GM12878 (cell line): Measurements from ENCODE around the gene MEX3D. TPM values are rescaled to one million over a fixed set of nuclear protein-coding genes. Genes with fewer than 3 reads are reported as not detected.
A peak's percentile ranks its signal among the peaks of the same experiment; 100 is the strongest.

Experiments
- ATAC-seq: fragments of 200-7000 bp; cut with Tn5 transposase; 3 replicates; pipeline ENCODE4 v1.9.1; 2020; ENCODE audit warnings: mild to moderate bottlenecking, moderate library complexity
- BruUV-seq: library from RNA; stranded (reverse); fragments of 400-500 nt; replicated peaks from 2 replicates; lab custom pipeline; 2021; lab: Mats Ljungman, UMichigan
- CTCF ChIA-PET: fragments of 300-600 bp; sonication (Branson Sonifier 250); formaldehyde crosslinking; extraction: SDS; loops from one replicate; lab custom pipeline; 2021; ENCODE audit warnings: inconsistent platforms; lab: Yijun Ruan, JAX
- POLR2A ChIA-PET: fragments of 350-600 bp; formaldehyde crosslinking; extraction: SDS; loops from one replicate; lab custom pipeline; 2021; ENCODE audit warnings: inconsistent platforms; lab: Charles Lee
- RAD21 ChIA-PET: fragments of 300-600 bp; sonication (Branson Sonifier 250); formaldehyde crosslinking; loops from one replicate; lab custom pipeline; 2023; ENCODE audit warnings: antibody characterized with exemption; ENCODE audit not compliant: unreplicated experiment; lab: Charles Lee
- SMC1A ChIA-PET: fragments of 300-600 bp; sonication (Branson Sonifier 250); formaldehyde crosslinking; loops from one replicate; lab custom pipeline; 2023; ENCODE audit not compliant: unreplicated experiment, uncharacterized antibody; lab: Charles Lee
- DNase-seq: peaks from one replicate; pipeline ENCODE4 v3.0.0-alpha.2; 2011; ENCODE audit warnings: low read depth, low spot score
- FAIRE-seq: peaks from 3 replicates; lab custom pipeline; 2011; peaks lifted over from hg19 to GRCh38; lab: Jason Lieb, UNC
- H2AFZ ChIP-seq: 2 replicates; pipeline ENCODE4 v1.6.0; 2011; ENCODE audit warnings: low read depth, low read length, control low read depth; ENCODE audit not compliant: control insufficient read depth
- H3K27ac ChIP-seq: 2 replicates; pipeline ENCODE4 v1.5.1; 2011; ENCODE audit warnings: control low read depth; ENCODE audit not compliant: control insufficient read depth, insufficient read depth
- H3K27me3 ChIP-seq, 2 experiments: replicated peaks in 1 of 2; 2 replicates each; pipeline versions ENCODE4 v1.6.0 to v1.6.1; 2011; ENCODE audit warnings: low read length in 1 of 2; ENCODE audit not compliant: control insufficient read depth in 2 of 2, insufficient read depth in 2 of 2
- H3K36me3 ChIP-seq, 2 experiments: 2 replicates each; pipeline ENCODE4 v1.5.1; 2011; ENCODE audit warnings: low read length in 1 of 2; ENCODE audit not compliant: control insufficient read depth in 2 of 2, insufficient read depth in 2 of 2
- H3K4me1 ChIP-seq: 2 replicates; pipeline ENCODE4 v1.6.1; 2011; ENCODE audit warnings: mild to moderate bottlenecking, low read length, moderate library complexity, mixed read lengths; ENCODE audit not compliant: control insufficient read depth, insufficient read depth
- H3K4me2 ChIP-seq: 2 replicates; pipeline ENCODE4 v1.6.0; 2011; ENCODE audit warnings: control low read depth; ENCODE audit not compliant: control insufficient read depth, insufficient read depth
- H3K4me3 ChIP-seq: fragments of 200-600 bp; sonication (generic); 2 replicates; pipeline ENCODE4 v1.5.1; 2016
- H3K79me2 ChIP-seq: 2 replicates; pipeline ENCODE4 v1.6.0; 2011; ENCODE audit warnings: low read length; ENCODE audit not compliant: control insufficient read depth, insufficient read depth
- H3K9ac ChIP-seq: 2 replicates; pipeline ENCODE4 v1.8.0; 2011; ENCODE audit warnings: low read length, control low read depth, mixed read lengths; ENCODE audit not compliant: control insufficient read depth, insufficient read depth
- H3K9me3 ChIP-seq: replicated peaks from 3 replicates; pipeline ENCODE4 v1.5.1; 2011; ENCODE audit warnings: mild to moderate bottlenecking, low read length; ENCODE audit not compliant: control insufficient read depth, insufficient read depth
- H4K20me1 ChIP-seq: 2 replicates; pipeline ENCODE4 v1.6.0; 2011; ENCODE audit not compliant: control insufficient read depth, insufficient read depth
- CHD1 ChIP-seq: IDR thresholded peaks from 2 replicates; pipeline ENCODE4 v1.6.1; 2012; ENCODE audit warnings: low read depth, low read length, improper control_type of control experiment
- EGR1 ChIP-seq, 2 experiments: IDR thresholded peaks; 1 replicate in 1 of 2; 2 replicates in 1 of 2; pipeline ENCODE4 v1.6.1; 2011 to 2012; ENCODE audit warnings: low read depth in 2 of 2, low read length in 2 of 2, borderline replicate concordance in 1 of 2, mild to moderate bottlenecking in 1 of 2, moderate library complexity in 1 of 2
- SREBF2 ChIP-seq: IDR thresholded peaks from 2 replicates; pipeline ENCODE4 v1.6.1; 2012; ENCODE audit warnings: mild to moderate bottlenecking, low read length
- ZNF687 ChIP-seq: fragments of 450-650 bp; IDR thresholded peaks from 2 replicates; pipeline ENCODE4 v1.6.1; 2017; ENCODE audit warnings: mild to moderate bottlenecking, moderate library complexity
- WGBS: methylation state at CpG from one replicate; pipeline ENCODE4 v1.1.6; 2016; ENCODE audit warnings: low lambda C conversion rate; ENCODE audit not compliant: insufficient replicate concordance, insufficient coverage; ENCODE audit errors: missing lambda C conversion rate; 5-methylcytosine and 5-hydroxymethylcytosine counted together
- in situ Hi-C: fragments of 300-500 bp; cut with MboI; formaldehyde crosslinking; loops from 9 replicates; pipeline ENCODE4 v1.14.3; 2018; ENCODE audit warnings: mixed read lengths
- intact Hi-C: fragments of 100-400 bp; cut with micrococcal nuclease; formaldehyde crosslinking; loops from one replicate; pipeline ENCODE4 v1.14.2; 2022; ENCODE audit not compliant: unreplicated experiment
- polyA plus RNA-seq, 11 experiments: library from polyadenylated mRNA; depleted of rRNA in 4 of 11; unstranded in 6 of 11; stranded (reverse) in 5 of 11; fragments of >200 nt; fragmentation: Nextera tagmentation in 4 of 11; fragmentation: Illumina TruSeq in 1 of 11; extraction: Ambion mirVana in 4 of 11; extraction: Trizol in 1 of 11; gene quantifications; 1 replicate in 1 of 11; 2 replicates in 10 of 11; pipeline versions ENCODE4 v1.2.1 to v1.2.3, GENCODE V29; 2011 to 2016; ENCODE audit warnings: inconsistent platforms in 2 of 11, missing spikeins in 2 of 11, low read depth in 1 of 11
- total RNA-seq, 4 experiments: library from RNA; depleted of rRNA in 3 of 4; stranded (reverse); fragments of >200 nt in 3 of 4; fragmentation: Illumina TruSeq in 1 of 4; extraction: Trizol in 1 of 4; gene quantifications; 2 replicates each; pipeline versions ENCODE4 v1.2.1 to v1.2.3, GENCODE V29; 2013 to 2021

The MEX3D gene
- total and polyA plus RNA-seq, 10 of the 15 experiments (the other 5 are each of a cell fraction or from before 2014, with no cell fraction given) = 0.18 to 6.8 (median 0.81) TPM

DNA sequence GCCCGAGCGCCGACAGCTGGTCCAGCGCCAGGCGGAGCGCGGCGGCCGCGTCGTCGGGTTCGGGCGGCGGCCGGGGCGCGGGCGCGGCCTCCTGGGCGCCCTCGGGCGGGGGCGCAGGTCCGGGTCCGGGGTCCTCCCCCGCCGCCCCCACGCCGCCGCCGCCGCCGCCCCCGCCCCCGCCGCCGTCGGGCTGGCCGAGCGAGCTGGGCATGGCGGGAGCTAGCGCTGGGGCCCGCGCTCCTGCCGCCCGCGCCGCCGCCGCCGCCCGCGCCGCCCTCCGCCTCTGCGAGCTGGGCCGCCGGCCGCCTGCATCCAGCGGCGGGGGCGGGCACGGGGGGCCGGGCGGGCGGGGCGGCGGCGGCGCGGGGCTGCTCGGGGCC is 287 bp downstream of the MEX3D start:
- Histone ChIP-seq H3K4me1 (no peaks in the 10 kb centered on the region), H3K79me2 (no peaks in the 10 kb centered on the region), H3K4me3 (no peak overlapping the region), H3K4me2 (no peak overlapping the region), H4K20me1 (no peaks in the 10 kb centered on the region), H3K9ac (no peak overlapping the region), H3K27ac (no peak overlapping the region), H3K36me3 (no peaks in the 10 kb centered on the region), H3K9me3 (no peaks in the 10 kb centered on the region), H2AFZ (no peak overlapping the region), H3K27me3 (no peaks in the 10 kb centered on the region)
- TF ChIP-seq CHD1 = no peak
- no peak for TF ChIP-seq SREBF2
- TF ChIP-seq ZNF687 = no peak
- TF ChIP-seq EGR1 (IDR thresholded peaks at IDR 0.05; ENCODE audit: borderline replicate concordance in 1 of 2, low read depth in 2 of 2, low read length in 2 of 2) = 0 out of 3 replicates have a peak, but pooled peaks of 1 of the 2 experiments have one; percentile 5
- ChIA-PET RAD21 (no interaction called here), POLR2A (interaction anchor here (0.6 kb wide), 1 partner anchor 95 kb away, joined by 5 read pairs; no protein-coding TSS in a partner anchor), SMC1A (no interaction called here), CTCF (no interaction called here)
- FAIRE-seq (no peak), DNase-seq (no peak), ATAC-seq (no peak)
- intact Hi-C loops = no loop called here
- WGBS = no CpG with 5 or more reads among the region's 73 CpGs
- no TSS peak for BruUV-seq
- in situ Hi-C loops = no loop called here
